Measurements from ENCODE around the gene SETD2.

Gene SETD2

DNA sequence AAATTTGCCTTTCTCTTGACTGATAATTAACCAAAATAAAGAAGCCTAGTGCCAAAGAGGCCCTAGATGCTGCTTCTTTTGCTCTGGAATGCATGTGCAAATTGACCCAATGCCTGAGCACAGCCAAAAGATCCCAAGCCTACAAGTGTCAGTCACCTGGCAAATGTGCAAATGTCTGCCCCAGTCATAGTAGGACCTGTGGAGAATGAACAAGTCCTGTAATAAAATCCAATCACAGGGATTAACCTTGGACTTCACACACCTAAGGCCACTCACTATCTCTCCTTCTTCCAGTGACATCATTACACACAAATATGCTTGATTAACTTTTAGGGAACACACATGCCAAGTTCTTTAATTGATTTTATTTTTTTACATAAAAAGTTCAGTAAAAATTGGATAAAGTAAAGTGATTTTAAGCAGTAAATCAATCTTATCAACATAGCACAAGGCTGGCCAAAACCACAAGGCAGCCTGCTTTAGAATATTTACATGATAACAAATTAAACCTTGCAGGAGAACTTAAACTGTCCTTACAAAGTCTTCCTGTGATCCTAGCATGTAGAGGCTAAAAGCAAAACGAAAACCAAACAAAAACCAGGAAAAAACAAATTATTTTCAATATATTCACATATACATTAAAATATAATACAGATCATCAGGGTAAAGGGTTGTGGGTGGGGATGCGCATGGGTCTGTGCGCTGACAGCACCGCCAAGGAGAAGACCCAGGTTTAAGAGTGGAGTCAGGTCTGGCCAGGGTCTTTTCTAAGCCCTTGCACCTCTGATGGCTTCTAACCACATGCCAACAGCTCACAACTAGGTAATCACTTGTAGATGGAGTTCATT, 147.6 kb downstream of the SETD2 start:
- H3K4me3 ChIP-seq (replicated peaks; ENCODE audit: insufficient read depth, low read length), result no peak overlapping the region
- H3K27ac ChIP-seq (replicated peaks), result peak overlapping the region; percentile 65
- DNase-seq (ENCODE audit: low read depth in 1 of 2, low spot score in 1 of 2), result no peak
- H3K27me3 ChIP-seq (ENCODE audit: insufficient read depth, poor library complexity, severe bottlenecking), result no peaks in the 10 kb centered on the region
- TF ChIP-seq, protein P1, sequence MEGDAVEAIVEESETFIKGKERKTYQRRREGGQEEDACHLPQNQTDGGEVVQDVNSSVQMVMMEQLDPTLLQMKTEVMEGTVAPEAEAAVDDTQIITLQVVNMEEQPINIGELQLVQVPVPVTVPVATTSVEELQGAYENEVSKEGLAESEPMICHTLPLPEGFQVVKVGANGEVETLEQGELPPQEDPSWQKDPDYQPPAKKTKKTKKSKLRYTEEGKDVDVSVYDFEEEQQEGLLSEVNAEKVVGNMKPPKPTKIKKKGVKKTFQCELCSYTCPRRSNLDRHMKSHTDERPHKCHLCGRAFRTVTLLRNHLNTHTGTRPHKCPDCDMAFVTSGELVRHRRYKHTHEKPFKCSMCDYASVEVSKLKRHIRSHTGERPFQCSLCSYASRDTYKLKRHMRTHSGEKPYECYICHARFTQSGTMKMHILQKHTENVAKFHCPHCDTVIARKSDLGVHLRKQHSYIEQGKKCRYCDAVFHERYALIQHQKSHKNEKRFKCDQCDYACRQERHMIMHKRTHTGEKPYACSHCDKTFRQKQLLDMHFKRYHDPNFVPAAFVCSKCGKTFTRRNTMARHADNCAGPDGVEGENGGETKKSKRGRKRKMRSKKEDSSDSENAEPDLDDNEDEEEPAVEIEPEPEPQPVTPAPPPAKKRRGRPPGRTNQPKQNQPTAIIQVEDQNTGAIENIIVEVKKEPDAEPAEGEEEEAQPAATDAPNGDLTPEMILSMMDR (IDR thresholded peaks at IDR 0.05; ENCODE audit: insufficient read depth, low read length), result no peak
- TF ChIP-seq, protein P2, sequence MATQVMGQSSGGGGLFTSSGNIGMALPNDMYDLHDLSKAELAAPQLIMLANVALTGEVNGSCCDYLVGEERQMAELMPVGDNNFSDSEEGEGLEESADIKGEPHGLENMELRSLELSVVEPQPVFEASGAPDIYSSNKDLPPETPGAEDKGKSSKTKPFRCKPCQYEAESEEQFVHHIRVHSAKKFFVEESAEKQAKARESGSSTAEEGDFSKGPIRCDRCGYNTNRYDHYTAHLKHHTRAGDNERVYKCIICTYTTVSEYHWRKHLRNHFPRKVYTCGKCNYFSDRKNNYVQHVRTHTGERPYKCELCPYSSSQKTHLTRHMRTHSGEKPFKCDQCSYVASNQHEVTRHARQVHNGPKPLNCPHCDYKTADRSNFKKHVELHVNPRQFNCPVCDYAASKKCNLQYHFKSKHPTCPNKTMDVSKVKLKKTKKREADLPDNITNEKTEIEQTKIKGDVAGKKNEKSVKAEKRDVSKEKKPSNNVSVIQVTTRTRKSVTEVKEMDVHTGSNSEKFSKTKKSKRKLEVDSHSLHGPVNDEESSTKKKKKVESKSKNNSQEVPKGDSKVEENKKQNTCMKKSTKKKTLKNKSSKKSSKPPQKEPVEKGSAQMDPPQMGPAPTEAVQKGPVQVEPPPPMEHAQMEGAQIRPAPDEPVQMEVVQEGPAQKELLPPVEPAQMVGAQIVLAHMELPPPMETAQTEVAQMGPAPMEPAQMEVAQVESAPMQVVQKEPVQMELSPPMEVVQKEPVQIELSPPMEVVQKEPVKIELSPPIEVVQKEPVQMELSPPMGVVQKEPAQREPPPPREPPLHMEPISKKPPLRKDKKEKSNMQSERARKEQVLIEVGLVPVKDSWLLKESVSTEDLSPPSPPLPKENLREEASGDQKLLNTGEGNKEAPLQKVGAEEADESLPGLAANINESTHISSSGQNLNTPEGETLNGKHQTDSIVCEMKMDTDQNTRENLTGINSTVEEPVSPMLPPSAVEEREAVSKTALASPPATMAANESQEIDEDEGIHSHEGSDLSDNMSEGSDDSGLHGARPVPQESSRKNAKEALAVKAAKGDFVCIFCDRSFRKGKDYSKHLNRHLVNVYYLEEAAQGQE (IDR thresholded peaks at IDR 0.05; ENCODE audit: insufficient replicate concordance, low read depth), result no peak
- no peak for TF ChIP-seq POLR2AphosphoS5 (IDR thresholded peaks at IDR 0.05; ENCODE audit: low read depth)
- TF ChIP-seq SPI1 (IDR thresholded peaks at IDR 0.05; ENCODE audit: borderline replicate concordance, low read depth), result no peak
- TF ChIP-seq GABPA (IDR thresholded peaks at IDR 0.05; ENCODE audit: low read depth), result no peak

GRCh38 chr3:47015151-47015550, 148.8 kb downstream of the SETD2 start:
- DNase-seq (ENCODE audit: low read depth in 1 of 2, low spot score in 1 of 2), result no peak
- H3K27ac ChIP-seq (replicated peaks), result no peak overlapping the region
- TF ChIP-seq, protein P1 (IDR thresholded peaks at IDR 0.05; ENCODE audit: insufficient read depth, low read length), result no peak
- TF ChIP-seq GABPA (IDR thresholded peaks at IDR 0.05; ENCODE audit: low read depth) (no peak), SPI1 (IDR thresholded peaks at IDR 0.05; ENCODE audit: borderline replicate concordance, low read depth) (no peak), POLR2AphosphoS5 (IDR thresholded peaks at IDR 0.05; ENCODE audit: low read depth) (no peak)
- TF ChIP-seq, protein P2 (IDR thresholded peaks at IDR 0.05; ENCODE audit: insufficient replicate concordance, low read depth), result no peak

DNA sequence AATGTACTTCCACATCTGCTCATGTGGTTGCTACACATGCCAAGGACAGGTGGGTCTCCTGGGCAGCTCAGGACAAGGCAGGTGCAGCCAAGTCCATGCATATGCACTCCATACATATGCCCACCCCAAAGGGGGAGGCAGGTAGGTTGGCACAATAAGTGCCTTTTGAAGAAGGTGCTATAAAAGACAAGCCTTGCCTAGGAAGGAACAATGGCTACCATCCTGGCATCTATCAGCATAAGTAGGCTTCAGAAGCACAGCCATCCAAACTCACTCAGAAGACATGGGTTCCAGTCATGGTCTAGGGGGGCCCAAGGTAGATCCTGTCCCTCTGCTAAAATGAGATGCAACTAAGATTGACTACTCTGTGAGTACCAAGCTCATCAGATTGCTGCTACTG, 149.9 kb downstream of the SETD2 start:
- H3K4me3 ChIP-seq (replicated peaks; ENCODE audit: insufficient read depth, low read length), result no peak overlapping the region
- H3K27me3 ChIP-seq (ENCODE audit: insufficient read depth, poor library complexity, severe bottlenecking), result no peaks in the 10 kb centered on the region
- TF ChIP-seq GABPA (IDR thresholded peaks at IDR 0.05; ENCODE audit: low read depth) (no peak), SPI1 (IDR thresholded peaks at IDR 0.05; ENCODE audit: borderline replicate concordance, low read depth) (no peak), POLR2AphosphoS5 (IDR thresholded peaks at IDR 0.05; ENCODE audit: low read depth) (no peak; the same call in 1 of the 2 replicates)
- TF ChIP-seq, protein P1 (IDR thresholded peaks at IDR 0.05; ENCODE audit: insufficient read depth, low read length), result no peak
- TF ChIP-seq, protein P2 (IDR thresholded peaks at IDR 0.05; ENCODE audit: insufficient replicate concordance, low read depth), result no peak
- DNase-seq (ENCODE audit: low read depth in 1 of 2, low spot score in 1 of 2), result no peak
- H3K27ac ChIP-seq (replicated peaks), result no peak overlapping the region

More at GRCh38 chr3:47015151-47015550, 148.8 kb downstream of the SETD2 start:
- Histone ChIP-seq H3K4me3 (replicated peaks; ENCODE audit: insufficient read depth, low read length) (no peak overlapping the region), H3K27me3 (ENCODE audit: insufficient read depth, poor library complexity, severe bottlenecking) (no peaks in the 10 kb centered on the region)

All from HL-60 (cell line).